Measurements from ENCODE around the gene MOB3A. TPM values are rescaled to one million over a fixed set of nuclear protein-coding genes. Genes with fewer than 3 reads are reported as not detected.
"Not testable (repeated sequence)": the region's sequence is repeated elsewhere in the genome, so short reads cannot be mapped to it uniquely, and the experiment has no call there.

MOB3A gene
- total RNA-seq, 3 donors from 2014 or later, result 128 to 137 (median 137) TPM

GRCh38 chr19:2103045-2103707, 7.0 kb upstream of the MOB3A start:
- Mint-ChIP-seq H3K4me1 (ENCODE audit: low read depth) (no peaks in the 10 kb centered on the region), H3K27me3 (ENCODE audit: low read depth) (no peaks in the 10 kb centered on the region), H3K4me3 (no peak overlapping the region), H3K36me3 (ENCODE audit: insufficient read depth) (peaks cover 43% of the 10 kb centered on the region), H3K9me3 (no peaks in the 10 kb centered on the region)
- ATAC-seq (no peak), DNase-seq (no peak)

DNA sequence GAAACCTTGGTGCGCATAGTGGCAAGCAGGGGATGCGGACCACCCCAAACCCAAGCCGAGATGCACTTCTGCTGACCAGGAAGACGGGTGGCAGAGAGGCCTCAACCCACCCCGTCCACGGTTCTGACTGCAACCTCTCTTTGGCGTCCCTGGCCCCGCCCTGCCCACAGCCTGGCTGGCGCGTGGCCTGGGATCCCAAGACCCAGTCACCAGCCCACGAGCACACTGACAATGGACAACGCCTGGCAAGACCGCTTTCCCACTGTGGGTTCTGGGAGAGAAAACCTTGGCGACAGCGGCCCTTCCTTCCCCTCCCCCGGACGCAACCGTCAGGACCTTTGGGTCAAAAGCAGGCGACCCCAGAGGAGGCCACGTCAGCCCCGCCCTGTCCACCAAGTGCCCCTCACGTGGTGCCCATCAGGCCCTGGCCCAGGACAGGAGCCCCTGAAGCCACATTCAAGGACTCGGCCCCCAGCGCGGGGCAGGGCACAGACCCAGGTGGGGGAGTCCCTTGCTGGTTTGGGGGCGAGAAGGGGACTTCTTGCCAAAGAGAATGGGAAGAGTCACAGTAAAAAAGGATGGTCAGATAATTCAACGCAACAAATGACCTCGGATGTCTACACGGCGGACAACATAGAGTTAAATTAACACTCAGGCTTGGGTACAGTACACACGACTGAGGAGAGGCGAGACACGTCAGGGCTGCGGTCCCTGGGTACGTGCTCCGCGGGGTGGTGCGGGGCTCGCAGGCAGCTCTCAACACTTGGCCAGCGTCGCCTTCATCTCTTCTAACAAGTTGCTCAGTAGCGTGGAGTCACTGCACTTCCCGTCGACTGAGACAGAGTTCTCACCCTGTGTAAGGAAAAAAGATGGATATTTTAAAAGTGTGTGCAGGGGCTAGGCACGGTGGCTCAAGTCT, 5.5 kb upstream of the MOB3A start:
- Mint-ChIP-seq H3K36me3 (ENCODE audit: insufficient read depth) (peaks cover 33% of the 10 kb centered on the region), H3K4me1 (ENCODE audit: low read depth) (peaks cover 8% of the 10 kb centered on the region), H3K27me3 (ENCODE audit: low read depth) (no peaks in the 10 kb centered on the region), H3K4me3 (no peak overlapping the region), H3K9me3 (no peaks in the 10 kb centered on the region)
- no peak for ATAC-seq
- DNase-seq, result no peak

GRCh38 chr19:2100719-2101061, 4.6 kb upstream of the MOB3A start:
- H3K4me3 Mint-ChIP-seq, result no peak overlapping the region
- H3K27me3 Mint-ChIP-seq (ENCODE audit: low read depth), result no peaks in the 10 kb centered on the region
- DNase-seq, result no peak
- H3K4me1 Mint-ChIP-seq (ENCODE audit: low read depth), result peaks cover 8% of the 10 kb centered on the region
- ATAC-seq, result no peak
- H3K36me3 Mint-ChIP-seq (ENCODE audit: insufficient read depth), result peaks cover 25% of the 10 kb centered on the region
- no peaks in the 10 kb centered on the region for H3K9me3 Mint-ChIP-seq

- no peaks in the 10 kb centered on the region for H3K9me3 Mint-ChIP-seq
- no peak for ATAC-seq
- no peak overlapping the region for H3K4me3 Mint-ChIP-seq
- no peak for DNase-seq
- peaks cover 9% of the 10 kb centered on the region for H3K4me1 Mint-ChIP-seq (ENCODE audit: low read depth)
- no peaks in the 10 kb centered on the region for H3K27me3 Mint-ChIP-seq (ENCODE audit: low read depth)
- H3K36me3 Mint-ChIP-seq (ENCODE audit: insufficient read depth), result peaks cover 19% of the 10 kb centered on the region
Measured at GRCh38 chr19:2099937-2100718, 4.0 kb upstream of the MOB3A start.

GRCh38 chr19:2099054-2099501, 3.0 kb upstream of the MOB3A start:
- peaks cover 13% of the 10 kb centered on the region for H3K36me3 Mint-ChIP-seq (ENCODE audit: insufficient read depth)
- no peak for DNase-seq
- no peaks in the 10 kb centered on the region for H3K9me3 Mint-ChIP-seq
- H3K27me3 Mint-ChIP-seq (ENCODE audit: low read depth), result no peaks in the 10 kb centered on the region
- H3K4me3 Mint-ChIP-seq, result no peak overlapping the region
- peaks cover 19% of the 10 kb centered on the region for H3K4me1 Mint-ChIP-seq (ENCODE audit: low read depth)
- no peak for ATAC-seq

DNA sequence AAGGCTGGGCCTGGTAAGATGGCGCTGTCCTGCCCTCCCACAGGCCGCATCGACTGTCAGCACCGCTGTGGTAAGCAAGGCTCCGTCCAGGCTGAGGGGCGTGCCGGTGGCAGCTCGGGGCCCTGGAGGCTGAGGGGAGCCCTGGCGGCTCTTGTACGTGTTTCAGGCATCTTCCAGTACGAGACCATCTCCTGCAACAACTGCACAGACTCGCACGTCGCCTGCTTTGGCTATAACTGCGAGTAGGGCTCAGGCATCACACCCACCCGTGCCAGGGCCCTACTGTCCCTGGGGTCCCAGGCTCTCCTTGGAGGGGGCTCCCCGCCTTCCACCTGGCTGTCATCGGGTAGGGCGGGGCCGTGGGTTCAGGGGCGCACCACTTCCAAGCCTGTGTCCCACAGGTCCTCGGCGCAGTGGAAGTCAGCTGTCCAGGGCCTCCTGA, 1.8 kb upstream of the MOB3A start:
- Mint-ChIP-seq H3K36me3 (ENCODE audit: insufficient read depth) (peaks cover 9% of the 10 kb centered on the region), H3K9me3 (no peaks in the 10 kb centered on the region), H3K4me3 (peak overlapping the region; percentile 81), H3K27me3 (ENCODE audit: low read depth) (no peaks in the 10 kb centered on the region), H3K4me1 (ENCODE audit: low read depth) (peaks cover 28% of the 10 kb centered on the region)
- DNase-seq (no peak), ATAC-seq (no peak)

GRCh38 chr19:2097203-2097885, 1.2 kb upstream of the MOB3A start:
- DNase-seq (peak; percentile 64), ATAC-seq (peak; percentile 7 to 10)
- Mint-ChIP-seq H3K9me3 (no peaks in the 10 kb centered on the region), H3K4me3 (peak overlapping the region; percentile 81), H3K27me3 (ENCODE audit: low read depth) (no peaks in the 10 kb centered on the region), H3K4me1 (ENCODE audit: low read depth) (peaks cover 31% of the 10 kb centered on the region), H3K36me3 (ENCODE audit: insufficient read depth) (peaks cover 9% of the 10 kb centered on the region)

DNA sequence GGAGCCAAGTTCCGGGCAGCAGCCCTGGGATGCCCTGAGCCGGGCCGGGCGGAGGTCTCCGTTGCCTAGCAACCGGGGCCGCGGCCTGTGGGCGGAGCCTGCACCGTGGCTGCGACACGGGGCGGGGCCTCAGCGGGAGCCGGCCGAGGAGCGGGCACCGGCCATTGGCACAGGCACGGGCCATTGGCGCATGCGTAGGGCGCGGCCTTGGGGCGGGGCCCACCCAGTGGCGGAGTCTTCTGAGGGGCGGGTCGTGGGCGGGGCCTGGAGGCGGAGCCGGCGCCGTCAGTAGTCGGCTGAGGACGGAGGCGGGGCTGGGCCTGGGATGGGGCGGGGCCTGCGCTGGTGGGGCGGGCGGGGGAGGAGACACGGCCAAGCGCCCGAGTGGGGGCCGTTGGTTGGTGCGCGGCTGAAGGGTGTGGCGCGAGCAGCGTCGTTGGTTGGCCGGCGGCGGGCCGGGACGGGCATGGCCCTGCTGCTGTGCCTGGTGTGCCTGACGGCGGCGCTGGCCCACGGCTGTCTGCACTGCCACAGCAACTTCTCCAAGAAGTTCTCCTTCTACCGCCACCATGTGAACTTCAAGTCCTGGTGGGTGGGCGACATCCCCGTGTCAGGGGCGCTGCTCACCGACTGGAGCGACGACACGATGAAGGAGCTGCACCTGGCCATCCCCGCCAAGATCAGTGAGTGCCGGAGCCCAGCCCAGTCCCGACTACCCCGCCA, 515 bp upstream of the MOB3A start, which contains the start of gene IZUMO4:
Gene IZUMO4, plus strand, starts transcription at position 436 of the 723 bp plus-strand sequence. Its CDS starts 31 bp downstream, at position 467.
- H3K4me3 Mint-ChIP-seq, result peak within 1 kb of the TSS; percentile 96
- H3K36me3 Mint-ChIP-seq (ENCODE audit: insufficient read depth), result peaks cover 4% of the 10 kb centered on the region
- DNase-seq (peak; percentile 100), ATAC-seq (peak; percentile 85)
- H3K27me3 Mint-ChIP-seq (ENCODE audit: low read depth), result no peaks in the 10 kb centered on the region
- H3K9me3 Mint-ChIP-seq, result no peaks in the 10 kb centered on the region
- H3K4me1 Mint-ChIP-seq (ENCODE audit: low read depth), result peaks cover 34% of the 10 kb centered on the region

DNA sequence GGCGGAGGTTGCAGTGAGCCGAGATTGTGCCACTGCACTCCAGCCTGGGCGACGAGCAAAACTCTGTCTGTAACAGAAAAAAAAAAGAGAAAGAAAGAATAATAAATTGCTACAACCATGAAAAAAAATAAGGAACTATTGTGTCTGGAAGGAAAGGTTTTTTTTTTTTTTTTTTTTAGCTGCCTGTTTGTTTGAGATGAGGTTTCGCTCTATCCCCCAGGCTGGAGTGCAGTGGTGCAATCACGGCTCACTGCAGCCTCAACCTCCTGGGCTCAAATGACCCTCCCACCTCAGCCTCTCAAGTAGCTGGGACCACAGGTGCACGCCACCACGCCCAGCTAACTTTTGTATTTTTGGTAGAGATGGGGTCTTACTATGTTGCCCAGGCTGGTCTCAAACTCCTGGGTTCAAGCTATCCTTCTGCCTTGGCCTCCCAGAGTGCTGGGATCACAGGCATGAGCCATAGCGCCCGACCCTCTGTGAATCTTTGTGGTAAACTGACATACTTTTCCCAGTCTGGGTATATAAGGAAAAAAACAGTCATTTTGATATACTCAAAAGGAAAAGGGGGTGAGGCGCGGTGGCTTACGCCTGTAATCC, 4.1 kb downstream of the MOB3A start:
- not testable (repeated sequence) for ATAC-seq; H3K4me3 Mint-ChIP-seq; DNase-seq; H3K27me3 Mint-ChIP-seq (ENCODE audit: low read depth); H3K36me3 Mint-ChIP-seq (ENCODE audit: insufficient read depth); H3K9me3 Mint-ChIP-seq
- peaks cover 70% of the 10 kb centered on the region for H3K4me1 Mint-ChIP-seq (ENCODE audit: low read depth)

GRCh38 chr19:2089727-2090053, 6.4 kb downstream of the MOB3A start:
- Mint-ChIP-seq H3K4me1 (ENCODE audit: low read depth) (peaks cover 77% of the 10 kb centered on the region), H3K27me3 (ENCODE audit: low read depth) (no peaks in the 10 kb centered on the region), H3K4me3 (peak overlapping the region; percentile 68), H3K36me3 (ENCODE audit: insufficient read depth) (peaks cover 6% of the 10 kb centered on the region), H3K9me3 (no peaks in the 10 kb centered on the region)
- ATAC-seq (no peak), DNase-seq (no peak)

GRCh38 chr19:2089001-2089711, 7.0 kb downstream of the MOB3A start:
- Mint-ChIP-seq H3K27me3 (ENCODE audit: low read depth) (no peaks in the 10 kb centered on the region), H3K9me3 (no peaks in the 10 kb centered on the region), H3K4me1 (ENCODE audit: low read depth) (peaks cover 72% of the 10 kb centered on the region), H3K36me3 (ENCODE audit: insufficient read depth) (peaks cover 5% of the 10 kb centered on the region), H3K4me3 (no peak overlapping the region)
- DNase-seq, result no peak
- ATAC-seq, result no peak

DNA sequence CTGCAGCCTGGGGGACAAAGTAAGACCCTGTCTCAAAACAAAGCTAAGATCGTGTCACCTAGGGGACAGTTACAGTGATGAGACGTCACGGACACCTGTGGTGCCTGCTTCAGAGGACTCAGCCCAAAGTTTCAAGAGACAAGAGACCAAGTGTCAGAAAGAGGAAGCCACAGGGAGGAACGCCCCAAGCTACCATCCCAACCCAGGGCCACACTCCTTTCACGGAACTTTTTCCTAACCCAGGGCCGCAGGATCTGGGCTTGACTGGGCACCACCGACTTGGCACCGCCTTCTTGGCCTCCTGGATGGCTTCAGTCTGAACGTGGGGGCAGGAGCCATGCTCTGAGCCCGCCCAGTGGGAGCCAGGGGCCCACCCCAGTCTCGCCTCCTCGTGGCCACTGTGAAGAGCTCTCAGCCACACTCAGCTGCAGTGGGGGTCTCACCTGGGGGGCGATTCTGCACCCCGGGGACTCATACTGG, 8.5 kb downstream of the MOB3A start:
- Mint-ChIP-seq H3K4me1 (ENCODE audit: low read depth) (peaks cover 65% of the 10 kb centered on the region), H3K4me3 (peak overlapping the region; percentile 67), H3K9me3 (no peaks in the 10 kb centered on the region), H3K36me3 (ENCODE audit: insufficient read depth) (peaks cover 5% of the 10 kb centered on the region), H3K27me3 (ENCODE audit: low read depth) (no peaks in the 10 kb centered on the region)
- ATAC-seq, result no peak
- DNase-seq, result no peak
